MG63 (cell line): ENCODE measurements around the gene ARHGEF10L. TPM values are rescaled to one million over a fixed set of nuclear protein-coding genes. Genes with fewer than 3 reads are reported as not detected.

ENCODE experiments used
- DNase-seq: peaks from one replicate; pipeline ENCODE4 v3.0.0-alpha.2; 2020
- H3K27me3 ChIP-seq: fragments of 250-450 bp; sonication (Bioruptor Pico); 2 replicates; pipeline ENCODE4 v1.5.1; 2020; ENCODE audit warnings: mild to moderate bottlenecking, moderate library complexity
- H3K36me3 ChIP-seq: fragments of 250-450 bp; sonication (Bioruptor Pico); 2 replicates; pipeline ENCODE4 v1.5.1; 2020; ENCODE audit warnings: mild to moderate bottlenecking, moderate library complexity
- H3K4me3 ChIP-seq: fragments of 250-450 bp; sonication (Bioruptor Pico); 2 replicates; pipeline ENCODE4 v1.5.1; 2020; ENCODE audit warnings: mild to moderate bottlenecking, moderate library complexity
- H3K9me3 ChIP-seq: fragments of 250-450 bp; sonication (Bioruptor Pico); 2 replicates; pipeline ENCODE4 v1.5.1; 2020; ENCODE audit warnings: mild to moderate bottlenecking, moderate library complexity
- total RNA-seq: library from RNA; depleted of rRNA; stranded (reverse); fragments of >200 nt; shearing (Covaris generic); gene quantifications from 2 replicates; pipeline ENCODE4 v1.2.3, GENCODE V29; 2014; ENCODE audit warnings: low replicate concordance

Gene ARHGEF10L
- total RNA-seq, 1 experiment from 2014 or later = 15.9 TPM

DNA sequence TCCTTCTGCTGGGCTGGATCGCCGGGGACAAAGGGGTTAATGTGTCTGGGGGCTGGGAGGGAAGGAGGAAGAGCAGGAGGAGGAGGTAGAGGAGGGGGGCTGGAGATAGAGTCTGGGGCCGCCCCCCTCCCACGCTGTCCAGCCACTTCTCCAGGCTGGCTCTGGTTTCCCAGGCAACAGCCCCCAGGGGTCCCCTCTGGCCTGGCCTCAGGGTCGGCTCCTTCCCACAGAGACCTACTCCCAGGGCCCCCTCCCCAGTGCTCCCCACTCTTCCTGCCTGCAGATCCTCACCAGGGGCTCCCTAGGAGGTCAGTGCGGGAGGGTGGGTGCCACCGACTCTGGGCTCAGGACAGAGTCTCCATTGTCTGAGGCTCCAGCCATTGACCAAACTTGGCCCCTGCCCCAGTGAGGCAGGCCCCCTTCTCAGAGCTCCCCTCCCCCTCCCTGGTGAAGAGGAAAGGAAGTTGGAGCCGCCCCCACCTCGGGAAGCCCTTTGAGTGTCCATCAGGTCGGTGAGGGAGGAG is 34.1 kb downstream of the ARHGEF10L start:
- H3K9me3 ChIP-seq = no peaks in the 10 kb centered on the region
- no peaks in the 10 kb centered on the region for H3K27me3 ChIP-seq
- H3K4me3 ChIP-seq = no peak overlapping the region
- DNase-seq = no peak
- H3K36me3 ChIP-seq = no peaks in the 10 kb centered on the region

DNA sequence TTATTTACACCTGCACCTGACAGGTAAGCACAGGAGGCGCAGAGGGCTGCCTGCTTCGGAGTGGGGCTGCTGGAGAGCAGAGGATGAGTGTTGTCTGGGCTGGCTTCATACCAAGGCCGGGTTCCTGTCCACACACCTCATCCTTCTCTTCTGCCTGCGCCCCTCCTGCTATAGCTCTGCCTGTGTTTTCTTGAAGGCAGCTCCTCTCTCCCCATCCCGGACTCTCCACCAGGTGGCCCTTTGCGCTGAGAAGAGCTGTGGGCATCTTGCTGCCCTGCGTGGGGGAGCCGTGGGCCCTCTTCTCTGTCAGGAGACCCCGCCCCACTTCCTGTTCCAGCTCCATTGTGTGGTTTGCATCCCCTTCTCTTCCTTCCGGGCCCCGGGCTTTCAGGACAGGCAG is 35.0 kb downstream of the ARHGEF10L start:
- Histone ChIP-seq H3K9me3 (no peaks in the 10 kb centered on the region), H3K27me3 (no peaks in the 10 kb centered on the region), H3K36me3 (no peaks in the 10 kb centered on the region), H3K4me3 (no peak overlapping the region)
- DNase-seq = no peak

DNA sequence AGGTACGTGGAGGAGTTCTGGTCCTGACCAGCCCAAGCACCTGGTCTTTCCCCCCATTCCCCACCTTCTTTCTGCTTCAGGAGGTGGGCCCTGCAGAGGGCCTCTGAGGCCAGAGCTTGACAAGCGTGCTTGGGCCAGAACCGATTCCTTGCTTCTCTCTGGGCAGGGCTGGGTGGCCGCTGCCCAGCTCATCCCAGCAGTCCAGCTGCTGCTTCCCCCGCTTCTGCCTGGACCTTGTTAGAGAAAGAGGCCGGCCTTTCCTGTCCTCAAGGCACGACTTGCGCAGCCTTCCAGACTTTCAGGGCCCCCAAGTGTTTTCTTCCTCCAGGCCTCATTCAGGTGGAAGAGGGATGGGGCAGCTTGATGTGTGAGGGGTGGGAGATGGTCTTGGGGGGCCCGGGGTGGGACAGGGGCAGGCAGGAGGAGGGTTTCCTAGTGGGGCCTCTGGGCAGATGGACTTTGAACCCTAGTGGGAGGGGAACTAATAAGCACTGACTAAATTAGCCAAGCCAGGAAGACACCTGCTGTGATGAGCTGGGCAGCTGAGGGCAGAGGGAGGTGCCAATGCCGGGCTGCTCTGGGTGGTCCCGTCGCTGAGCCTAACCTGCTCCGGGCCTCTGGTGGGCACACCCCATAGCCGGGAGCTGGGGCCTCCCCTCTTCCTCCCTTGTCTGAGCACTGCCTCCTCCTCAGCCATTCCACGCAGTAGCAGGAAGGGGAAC is 36.5 kb downstream of the ARHGEF10L start:
- Histone ChIP-seq H3K9me3 (no peaks in the 10 kb centered on the region), H3K27me3 (no peaks in the 10 kb centered on the region), H3K4me3 (no peak overlapping the region), H3K36me3 (no peaks in the 10 kb centered on the region)
- no peak for DNase-seq

DNA sequence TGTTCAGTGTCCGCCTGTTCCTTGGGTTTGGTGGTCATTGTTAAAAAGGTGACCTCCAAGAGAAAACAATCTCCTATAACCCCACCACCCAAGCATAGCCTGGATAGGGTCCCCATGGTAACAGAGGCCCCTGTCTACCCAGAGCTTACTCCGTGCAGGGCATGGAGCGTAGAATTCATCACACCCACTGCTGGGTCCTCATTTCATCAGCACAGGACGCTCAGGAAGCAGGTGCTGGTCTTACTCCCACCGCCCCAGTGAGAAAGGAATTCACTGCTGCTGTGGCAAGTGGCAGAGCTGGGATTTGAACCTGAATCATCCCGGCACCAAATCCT is 37.0 kb downstream of the ARHGEF10L start:
- Histone ChIP-seq H3K9me3 (no peaks in the 10 kb centered on the region), H3K27me3 (no peaks in the 10 kb centered on the region), H3K4me3 (no peak overlapping the region), H3K36me3 (no peaks in the 10 kb centered on the region)
- DNase-seq = no peak

DNA sequence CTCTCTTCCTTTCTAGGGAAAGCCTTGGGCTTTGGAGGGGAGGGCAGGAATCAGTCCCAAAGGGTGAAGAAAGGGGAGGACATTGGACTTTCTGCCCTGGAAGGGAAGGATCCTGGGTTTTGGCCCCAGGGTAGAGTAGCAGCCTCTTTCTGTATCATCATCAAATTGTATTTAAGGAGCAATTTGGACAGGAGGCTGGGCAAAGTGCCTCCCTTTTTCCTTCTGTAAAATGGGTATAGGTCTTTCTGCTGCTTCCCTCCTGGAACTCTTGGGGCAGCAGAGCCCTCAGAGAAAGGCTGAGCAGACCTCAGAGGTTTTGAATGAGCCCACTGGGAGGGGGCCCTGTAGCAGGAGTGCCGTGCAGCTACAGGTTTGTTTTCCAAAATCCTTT is 38.4 kb downstream of the ARHGEF10L start:
- no peaks in the 10 kb centered on the region; the same call in 1 of the 2 replicates for H3K36me3 ChIP-seq
- H3K9me3 ChIP-seq = no peaks in the 10 kb centered on the region
- no peaks in the 10 kb centered on the region for H3K27me3 ChIP-seq
- no peak overlapping the region for H3K4me3 ChIP-seq
- no peak for DNase-seq

DNA sequence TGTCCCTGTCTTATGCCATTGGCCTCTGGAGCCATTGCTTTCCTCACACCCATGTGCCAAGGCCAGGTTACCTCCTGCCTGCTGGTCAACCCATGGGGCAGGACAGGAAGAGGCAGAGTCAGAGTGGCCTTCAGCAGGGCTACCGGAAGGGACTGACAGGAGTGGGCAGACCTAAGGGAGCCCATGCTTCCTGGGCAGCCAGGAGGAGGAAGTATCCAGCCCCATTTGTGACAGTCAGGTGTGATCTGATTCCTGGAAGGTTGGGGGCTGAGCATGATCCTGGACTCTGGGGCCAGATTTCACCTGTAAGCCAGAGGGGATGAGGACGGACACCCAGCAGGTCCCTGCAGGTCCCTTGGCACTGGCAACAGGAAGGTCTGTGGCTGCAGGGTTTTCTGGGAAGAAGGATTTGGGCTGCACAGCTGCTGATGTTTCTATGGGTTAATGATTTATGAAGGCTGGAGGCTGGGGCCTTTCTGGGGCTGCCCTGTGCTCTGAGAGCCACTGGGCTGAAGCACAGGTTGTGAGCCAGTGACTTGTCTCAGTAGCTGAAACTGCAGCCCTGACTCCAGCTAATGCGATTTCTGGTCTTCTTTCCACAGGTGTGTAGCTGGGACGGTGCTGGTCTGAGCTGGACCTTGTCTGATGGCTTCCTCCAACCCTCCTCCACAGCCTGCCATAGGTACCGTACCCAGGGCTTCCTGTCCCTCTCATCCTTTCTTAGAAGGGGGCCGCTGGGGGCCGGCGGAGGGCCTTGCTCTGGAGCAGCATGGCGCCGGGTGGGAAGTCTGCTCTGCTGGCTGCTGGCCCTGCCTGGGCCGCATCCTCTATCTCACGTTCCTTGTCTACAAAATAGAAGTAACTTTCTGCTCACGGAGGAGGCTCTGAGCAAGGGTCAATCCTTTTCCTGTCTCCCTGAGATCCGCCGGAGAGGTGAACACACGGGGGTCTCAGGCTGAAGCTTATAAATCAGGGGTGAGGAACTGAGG is 40.7 kb downstream of the ARHGEF10L start:
- no peak for DNase-seq
- Histone ChIP-seq H3K4me3 (no peak overlapping the region), H3K9me3 (no peaks in the 10 kb centered on the region), H3K36me3 (no peaks in the 10 kb centered on the region; the same call in 1 of the 2 replicates), H3K27me3 (no peaks in the 10 kb centered on the region)

DNA sequence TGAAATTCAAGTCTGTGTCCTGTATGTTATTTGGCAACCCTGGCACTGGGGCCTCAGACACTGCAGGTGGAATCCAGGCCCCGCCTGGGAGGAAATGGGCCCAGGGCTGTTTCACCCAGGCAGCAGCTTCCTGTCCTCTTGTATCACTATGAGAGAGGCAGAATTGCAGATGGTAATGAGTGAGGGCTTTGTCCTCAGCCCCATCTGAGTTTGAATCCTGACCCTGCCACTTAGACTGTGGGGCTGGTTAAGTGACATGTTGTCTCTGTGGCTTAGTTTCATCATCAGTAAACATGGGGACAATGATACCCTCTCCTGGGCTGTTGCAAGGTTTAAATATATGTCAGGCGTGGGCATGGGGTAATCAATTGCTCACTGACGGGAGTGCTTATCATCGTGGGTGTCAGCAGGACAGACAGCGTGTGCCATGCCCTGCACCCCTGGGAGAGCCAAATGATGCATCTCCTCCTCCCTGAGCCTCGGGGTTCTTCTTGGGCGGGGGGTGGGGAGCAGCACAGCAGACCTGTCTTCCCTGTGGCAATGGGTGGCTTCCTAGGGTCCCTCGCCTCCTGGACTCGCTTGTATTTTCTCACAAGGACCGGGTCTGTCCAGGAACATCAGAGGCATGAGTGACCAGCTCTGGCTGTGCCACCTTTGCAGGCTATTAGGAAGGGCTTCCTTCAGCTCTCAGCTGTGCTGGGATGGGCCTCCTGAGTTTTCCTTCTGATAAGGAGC is 42.1 kb downstream of the ARHGEF10L start:
- Histone ChIP-seq H3K4me3 (no peak overlapping the region), H3K36me3 (no peaks in the 10 kb centered on the region; the same call in 1 of the 2 replicates), H3K9me3 (no peaks in the 10 kb centered on the region), H3K27me3 (no peaks in the 10 kb centered on the region)
- DNase-seq = no peak

DNA sequence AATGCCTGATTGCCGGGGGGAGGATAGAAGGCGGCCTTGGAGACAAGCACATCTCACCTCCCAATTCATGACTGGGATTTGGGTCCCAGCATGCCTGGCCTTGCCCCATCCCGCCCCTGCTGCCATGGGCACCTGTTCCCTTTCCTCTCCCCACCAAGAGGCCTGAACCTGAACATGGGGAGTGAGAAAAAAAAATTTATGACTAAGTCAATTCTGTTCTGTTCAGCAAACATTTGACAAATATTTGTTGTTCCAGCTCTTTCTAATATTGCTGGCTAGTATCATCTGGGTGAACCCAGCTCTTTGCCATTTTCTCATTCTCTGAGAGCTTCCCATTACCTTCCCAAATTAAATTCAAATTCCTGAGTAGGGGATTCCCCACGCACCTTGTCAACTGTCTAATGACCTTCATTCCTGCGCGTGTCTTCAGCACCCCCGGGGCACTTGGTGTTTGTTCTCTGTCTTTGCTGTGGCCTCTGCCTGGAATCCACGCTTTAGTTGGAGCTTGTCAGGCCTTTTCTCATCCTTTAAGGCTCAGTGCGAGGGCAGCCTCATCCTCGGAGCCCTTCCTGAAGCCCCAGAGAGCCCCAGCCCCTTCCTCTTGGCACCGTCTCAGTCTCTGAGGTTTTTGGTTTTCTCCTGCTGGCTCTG is 42.8 kb downstream of the ARHGEF10L start:
- H3K9me3 ChIP-seq = no peaks in the 10 kb centered on the region
- H3K27me3 ChIP-seq = no peaks in the 10 kb centered on the region
- H3K4me3 ChIP-seq = no peak overlapping the region
- DNase-seq = no peak
- H3K36me3 ChIP-seq = no peaks in the 10 kb centered on the region; the same call in 1 of the 2 replicates

DNA sequence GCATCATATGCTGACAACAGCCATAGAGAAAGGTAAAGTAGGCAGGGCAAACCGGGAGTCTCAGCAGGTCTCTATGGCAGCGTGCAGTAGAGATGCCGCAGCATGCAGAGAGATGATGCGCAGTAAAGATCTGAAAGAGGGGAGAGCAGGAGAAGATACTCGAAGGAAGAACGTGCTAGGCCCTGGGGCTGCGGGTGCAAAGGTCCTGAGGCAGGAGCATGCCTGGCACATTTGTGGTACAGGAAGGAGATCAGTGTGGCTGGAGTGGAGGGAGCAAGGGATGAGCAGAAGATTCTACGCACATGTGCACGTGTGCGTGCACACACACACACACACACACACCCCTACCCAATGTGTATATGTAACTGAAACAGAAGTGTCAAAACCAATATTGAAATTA is 45.0 kb downstream of the ARHGEF10L start:
- Histone ChIP-seq H3K36me3 (no peaks in the 10 kb centered on the region; the same call in 1 of the 2 replicates), H3K9me3 (no peaks in the 10 kb centered on the region), H3K27me3 (no peaks in the 10 kb centered on the region), H3K4me3 (no peak overlapping the region)
- DNase-seq = no peak

DNA sequence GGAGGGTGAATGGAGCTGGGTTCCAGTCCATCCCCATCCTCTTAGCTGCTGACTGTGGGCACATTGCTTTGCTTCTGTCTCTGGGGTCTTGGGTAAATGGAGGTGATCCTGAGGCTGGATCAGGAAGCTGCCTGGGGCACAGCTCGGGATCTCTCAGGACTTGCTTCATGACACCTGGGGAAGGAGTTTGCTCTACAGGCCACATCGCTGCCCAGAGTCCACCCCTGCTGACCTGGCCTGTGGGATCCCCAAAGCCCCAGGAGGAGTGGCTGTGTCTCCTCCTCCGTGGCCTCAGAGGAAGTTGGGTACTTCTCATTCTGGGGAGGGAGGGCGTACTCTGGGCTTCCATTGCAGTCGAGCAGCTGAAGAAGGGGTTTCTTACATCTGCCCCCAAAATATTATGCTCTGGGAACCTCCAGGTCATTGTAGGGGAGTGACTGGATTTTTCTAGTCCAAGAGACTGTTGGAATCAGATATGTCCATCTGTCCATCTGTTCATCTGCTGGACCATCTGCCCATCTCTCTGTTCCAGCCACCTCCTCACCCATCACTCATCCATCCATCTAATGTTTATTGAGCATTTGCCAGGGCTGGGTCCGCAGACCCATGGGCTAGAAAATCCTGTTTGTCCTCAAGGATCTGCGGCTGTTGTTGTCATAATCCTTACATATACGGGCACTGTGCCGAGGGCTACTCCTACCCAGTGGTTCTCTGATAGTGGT is 45.9 kb downstream of the ARHGEF10L start:
- H3K36me3 ChIP-seq = no peaks in the 10 kb centered on the region; the same call in none of the 2 replicates
- no peak for DNase-seq

DNA sequence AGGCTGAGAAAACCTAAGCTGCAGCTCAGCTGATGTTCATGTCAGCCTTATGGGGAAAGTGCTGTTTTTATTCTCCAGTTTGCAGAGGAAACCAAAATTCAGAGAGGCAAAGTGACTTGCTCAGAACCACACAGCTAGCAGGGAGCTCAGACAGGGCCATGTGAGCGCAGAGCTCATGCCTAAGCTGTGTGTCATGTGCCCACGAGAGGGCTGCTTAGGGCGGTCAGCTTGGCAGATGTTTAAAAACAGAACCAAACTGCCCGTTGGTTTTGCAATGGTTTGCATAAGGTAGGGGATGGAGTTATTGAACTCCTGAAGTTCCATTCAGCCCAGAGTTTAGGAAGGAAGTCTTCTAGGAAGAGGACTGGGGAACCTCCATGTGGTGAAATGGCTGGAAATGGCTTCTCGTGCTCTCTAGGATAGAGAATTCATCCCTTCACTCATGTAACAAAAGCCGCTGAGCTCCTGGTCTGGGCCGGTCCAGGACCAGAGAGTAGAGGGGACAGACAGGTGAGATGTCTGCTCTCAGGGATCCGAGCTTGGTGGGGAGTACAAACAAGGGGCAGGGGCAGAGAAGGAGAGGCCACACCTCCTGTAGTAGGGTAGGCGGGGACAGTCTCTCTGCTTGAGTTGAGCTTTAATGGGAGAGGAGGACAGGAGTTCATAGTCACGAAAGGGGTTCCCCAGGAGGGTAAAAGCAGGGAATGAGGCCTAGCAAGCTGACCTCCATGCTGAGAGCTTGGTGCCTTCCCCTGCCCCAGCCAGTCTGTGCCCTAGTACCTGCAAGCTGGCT is 46.9 kb downstream of the ARHGEF10L start:
- Histone ChIP-seq H3K4me3 (no peak overlapping the region), H3K9me3 (no peaks in the 10 kb centered on the region), H3K27me3 (no peaks in the 10 kb centered on the region), H3K36me3 (no peaks in the 10 kb centered on the region; the same call in none of the 2 replicates)
- DNase-seq = peak; percentile 82

More for the DNA sequence above, 45.9 kb downstream of the ARHGEF10L start:
- H3K4me3 ChIP-seq = no peak overlapping the region
- no peaks in the 10 kb centered on the region for H3K27me3 ChIP-seq
- H3K9me3 ChIP-seq = no peaks in the 10 kb centered on the region

DNA sequence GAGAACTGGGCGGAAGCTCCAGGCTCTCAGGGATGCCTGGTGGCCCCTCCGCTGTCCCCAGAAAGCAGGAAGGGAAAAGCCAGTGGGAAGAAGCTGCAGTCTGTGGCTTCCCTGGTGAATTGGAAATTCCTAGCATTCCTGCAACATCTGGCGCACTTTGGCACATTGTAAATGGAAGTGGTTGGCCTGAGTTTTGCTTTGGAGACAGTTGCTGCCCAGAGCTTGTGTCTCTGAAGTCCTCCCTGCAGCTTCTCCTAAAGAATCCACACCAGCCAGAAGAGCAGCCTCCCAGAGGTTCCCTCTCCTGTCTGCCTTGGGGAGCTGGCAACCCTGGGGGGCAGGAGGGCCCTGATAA is 48.2 kb downstream of the ARHGEF10L start:
- no peaks in the 10 kb centered on the region; the same call in 1 of the 2 replicates for H3K36me3 ChIP-seq
- H3K9me3 ChIP-seq = no peaks in the 10 kb centered on the region
- peak; percentile 83 for DNase-seq
- no peaks in the 10 kb centered on the region for H3K27me3 ChIP-seq
- H3K4me3 ChIP-seq = no peak overlapping the region

DNA sequence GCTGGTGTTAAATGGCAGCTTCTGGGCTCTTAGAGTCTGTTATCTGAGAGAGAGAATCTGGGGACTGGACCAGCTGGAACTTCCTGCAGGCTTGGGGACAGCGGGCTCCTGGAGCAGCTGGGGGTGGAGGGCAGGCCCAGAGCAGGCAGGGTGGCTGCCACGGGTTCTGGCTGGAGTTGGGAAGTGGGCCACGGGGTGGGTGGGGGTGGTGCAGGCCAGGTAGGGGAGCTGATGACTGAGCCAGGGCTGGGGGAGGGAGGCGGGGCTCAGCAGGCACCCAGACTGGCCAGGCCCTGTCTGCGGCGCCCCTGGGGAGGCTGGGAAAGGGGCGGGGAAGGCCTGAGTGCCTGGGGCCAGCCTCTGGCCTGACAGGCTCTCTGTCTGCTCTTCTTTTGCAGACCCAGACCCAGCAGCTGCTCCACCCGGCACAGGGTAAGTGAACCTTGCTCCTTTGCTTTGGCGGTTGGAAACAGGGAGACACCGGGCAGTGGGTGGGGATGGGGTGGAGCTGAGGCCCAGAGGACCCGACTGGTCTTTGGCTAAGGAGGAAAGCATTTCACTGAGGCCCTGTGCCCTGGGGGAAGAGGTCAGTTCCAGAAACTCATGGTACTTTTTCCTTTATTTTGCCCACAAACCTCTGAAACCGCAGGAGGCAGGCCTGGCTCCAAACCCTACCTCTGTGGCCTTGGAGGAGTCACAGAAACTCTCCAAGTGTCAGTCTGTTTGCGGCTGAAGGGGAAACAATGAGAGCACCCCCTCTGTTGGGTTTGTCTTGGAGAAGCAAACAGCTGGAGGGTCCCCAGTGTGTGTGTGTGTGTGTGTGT is 48.8 kb downstream of the ARHGEF10L start:
- no peaks in the 10 kb centered on the region for H3K27me3 ChIP-seq
- no peaks in the 10 kb centered on the region for H3K9me3 ChIP-seq
- peak overlapping the region; percentile 25 for H3K4me3 ChIP-seq
- DNase-seq = peak; percentile 76
- no peaks in the 10 kb centered on the region; the same call in 1 of the 2 replicates for H3K36me3 ChIP-seq

DNA sequence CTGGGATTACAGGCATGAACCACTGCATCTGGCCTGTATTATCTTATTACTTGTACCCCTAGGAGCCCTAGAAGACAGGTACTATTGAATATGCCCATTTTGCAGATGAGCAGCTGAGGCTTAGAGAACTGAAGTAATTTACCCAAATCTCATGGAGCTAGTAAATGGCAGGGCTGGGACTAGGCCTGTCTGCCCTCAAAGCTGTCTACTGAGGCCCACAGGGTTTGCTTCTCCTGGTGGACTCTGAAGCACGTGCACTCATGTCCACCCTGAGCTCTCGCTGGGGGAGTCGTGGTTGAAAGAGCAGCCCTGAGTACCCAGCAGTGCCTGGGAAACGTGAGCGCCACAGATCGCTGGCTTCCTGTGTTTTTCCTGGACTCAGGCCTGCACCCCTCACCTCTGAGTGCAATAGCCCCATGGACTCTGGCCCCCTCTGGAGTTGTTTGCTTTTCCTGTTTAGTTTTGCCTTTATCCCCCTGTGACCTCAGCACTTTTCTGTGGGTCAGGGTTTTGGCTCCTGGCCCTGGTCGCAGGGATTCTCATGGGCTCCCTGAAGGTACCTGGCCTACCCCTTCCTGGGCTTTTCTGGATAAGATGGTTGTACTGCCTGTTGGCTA is 52.4 kb downstream of the ARHGEF10L start:
- no peaks in the 10 kb centered on the region for H3K27me3 ChIP-seq
- no peaks in the 10 kb centered on the region; the same call in 1 of the 2 replicates for H3K36me3 ChIP-seq
- no peak for DNase-seq
- no peaks in the 10 kb centered on the region for H3K9me3 ChIP-seq
- no peak overlapping the region for H3K4me3 ChIP-seq
